ENCODE measurements around the gene NT5C3A.

- TF ChIP-seq HOXA7 (CRISPR knock-in tag; IDR thresholded peaks at IDR 0.05; ENCODE audit: borderline replicate concordance): no peak
- no peak for TF ChIP-seq ZBTB17 (tag by site-specific recombination; IDR thresholded peaks at IDR 0.05)
- no peak for TF ChIP-seq ZNF768 (tag by site-specific recombination; IDR thresholded peaks at IDR 0.05)
Measured at GRCh38 chr7:33044986-33045385, 17.6 kb downstream of the NT5C3A start.

Measured in HEK293 (cell line).